CD1c-positive myeloid dendritic cell (primary cell): ENCODE data around the gene MED28.
"Not testable (repeated sequence)": the region's sequence is repeated elsewhere in the genome, so short reads cannot be mapped to it uniquely, and the experiment has no call there.

Experiments used
- DNase-seq: peaks from one replicate; pipeline ENCODE4 v3.0.0-alpha.2; 2016; ENCODE audit errors: extremely low spot score

Gene MED28

GRCh38 chr4:17614416-17615299 lies at the start of gene MED28:
MED28 (plus strand) TSS chr4:17614641; CDS start chr4:17614655, 14 bp downstream.
- peak; percentile 99 for DNase-seq

- no peak for DNase-seq
Measured at GRCh38 chr4:17565846-17566245, 48.6 kb upstream of the MED28 start.

GRCh38 chr4:17567271-17567670 lies 47.2 kb upstream of the MED28 start:
- DNase-seq, result no peak

GRCh38 chr4:17574206-17574605 lies 40.2 kb upstream of the MED28 start:
- DNase-seq, result no peak

GRCh38 chr4:17575177-17575576 lies 39.3 kb upstream of the MED28 start:
- DNase-seq, result not testable (repeated sequence)

GRCh38 chr4:17576932-17577664 lies 37.3 kb upstream of the MED28 start, which contains the start of gene LAP3:
LAP3 (plus strand) TSS chr4:17577198; CDS start chr4:17577466, 268 bp downstream.
- peak; percentile 99 for DNase-seq

GRCh38 chr4:17577665-17578481 lies 36.6 kb upstream of the MED28 start:
- peak; percentile 54 for DNase-seq

GRCh38 chr4:17578482-17578891 lies 36.0 kb upstream of the MED28 start:
- peak; percentile 49 for DNase-seq

GRCh38 chr4:17580969-17581368 lies 33.5 kb upstream of the MED28 start:
- no peak for DNase-seq

GRCh38 chr4:17583276-17583675 lies 31.2 kb upstream of the MED28 start:
- DNase-seq, result no peak

- DNase-seq, result no peak
Measured at GRCh38 chr4:17583941-17584340, 30.5 kb upstream of the MED28 start.

GRCh38 chr4:17584521-17585213 lies 29.8 kb upstream of the MED28 start:
- no peak for DNase-seq

- no peak for DNase-seq
Measured at GRCh38 chr4:17587094-17587822, 27.2 kb upstream of the MED28 start.

GRCh38 chr4:17589355-17589754 lies 25.1 kb upstream of the MED28 start:
- DNase-seq, result no peak

GRCh38 chr4:17595471-17596005 lies 18.9 kb upstream of the MED28 start:
- peak; percentile 83 for DNase-seq

- no peak for DNase-seq
Measured at GRCh38 chr4:17597517-17597916, 16.9 kb upstream of the MED28 start.

GRCh38 chr4:17599826-17600225 lies 14.6 kb upstream of the MED28 start:
- no peak for DNase-seq

GRCh38 chr4:17605236-17605635 lies 9.2 kb upstream of the MED28 start:
- DNase-seq, result no peak

GRCh38 chr4:17613761-17614415 lies 553 bp upstream of the MED28 start:
- DNase-seq, result peak; percentile 77

- no peak for DNase-seq
Measured at GRCh38 chr4:17616283-17616682, 1.8 kb downstream of the MED28 start.
